ENCODE measurements around the gene APLP1.
"Not testable (repeated sequence)": the region's sequence is repeated elsewhere in the genome, so short reads cannot be mapped to it uniquely, and the experiment has no call there.

Gene APLP1

GRCh38 chr19:35885225-35885738, 16.9 kb downstream of the APLP1 start:
- TF ChIP-seq, protein P1, sequence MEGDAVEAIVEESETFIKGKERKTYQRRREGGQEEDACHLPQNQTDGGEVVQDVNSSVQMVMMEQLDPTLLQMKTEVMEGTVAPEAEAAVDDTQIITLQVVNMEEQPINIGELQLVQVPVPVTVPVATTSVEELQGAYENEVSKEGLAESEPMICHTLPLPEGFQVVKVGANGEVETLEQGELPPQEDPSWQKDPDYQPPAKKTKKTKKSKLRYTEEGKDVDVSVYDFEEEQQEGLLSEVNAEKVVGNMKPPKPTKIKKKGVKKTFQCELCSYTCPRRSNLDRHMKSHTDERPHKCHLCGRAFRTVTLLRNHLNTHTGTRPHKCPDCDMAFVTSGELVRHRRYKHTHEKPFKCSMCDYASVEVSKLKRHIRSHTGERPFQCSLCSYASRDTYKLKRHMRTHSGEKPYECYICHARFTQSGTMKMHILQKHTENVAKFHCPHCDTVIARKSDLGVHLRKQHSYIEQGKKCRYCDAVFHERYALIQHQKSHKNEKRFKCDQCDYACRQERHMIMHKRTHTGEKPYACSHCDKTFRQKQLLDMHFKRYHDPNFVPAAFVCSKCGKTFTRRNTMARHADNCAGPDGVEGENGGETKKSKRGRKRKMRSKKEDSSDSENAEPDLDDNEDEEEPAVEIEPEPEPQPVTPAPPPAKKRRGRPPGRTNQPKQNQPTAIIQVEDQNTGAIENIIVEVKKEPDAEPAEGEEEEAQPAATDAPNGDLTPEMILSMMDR (conservative IDR thresholded peaks at IDR 0.05; ENCODE audit: low read depth, low read length), result no peak
- DNase-seq (ENCODE audit: low read depth), result no peak
- no peak overlapping the region for H3K4me3 ChIP-seq (ENCODE audit: low read depth, low read length)

DNA sequence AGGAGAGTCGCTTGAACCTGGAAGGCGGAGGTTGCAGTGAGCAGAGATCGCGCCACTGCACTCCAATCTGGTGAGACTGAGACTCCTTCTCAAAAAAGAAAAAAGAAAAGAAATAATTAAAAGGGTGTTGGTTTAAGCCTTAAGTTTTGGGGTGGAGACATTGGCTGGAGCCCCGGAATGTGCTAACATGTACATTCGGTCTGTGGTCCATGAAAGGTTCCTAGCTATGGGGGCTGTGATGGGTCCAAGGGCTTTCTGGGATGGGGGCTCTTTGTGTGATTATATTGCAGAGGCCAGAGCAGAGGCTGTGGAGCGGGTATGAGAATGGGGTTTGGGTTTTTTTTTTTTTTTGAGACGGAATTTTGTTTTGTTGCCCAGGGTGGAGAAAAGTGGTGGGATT, 17.5 kb downstream of the APLP1 start:
- no peak for DNase-seq (ENCODE audit: low read depth)
- TF ChIP-seq, protein P1 (conservative IDR thresholded peaks at IDR 0.05; ENCODE audit: low read depth, low read length), result no peak
- H3K4me3 ChIP-seq (ENCODE audit: low read depth, low read length), result no peak overlapping the region

- TF ChIP-seq, protein P1 (conservative IDR thresholded peaks at IDR 0.05; ENCODE audit: low read depth, low read length), result no peak
- DNase-seq (ENCODE audit: low read depth), result no peak
- H3K4me3 ChIP-seq (ENCODE audit: low read depth, low read length), result no peak overlapping the region
Observed at GRCh38 chr19:35887197-35887596, 18.8 kb downstream of the APLP1 start.

- no peak overlapping the region for H3K4me3 ChIP-seq (ENCODE audit: low read depth, low read length)
- no peak for DNase-seq (ENCODE audit: low read depth)
- TF ChIP-seq, protein P1 (conservative IDR thresholded peaks at IDR 0.05; ENCODE audit: low read depth, low read length), result no peak
Observed at GRCh38 chr19:35888398-35888797, 20.0 kb downstream of the APLP1 start.

DNA sequence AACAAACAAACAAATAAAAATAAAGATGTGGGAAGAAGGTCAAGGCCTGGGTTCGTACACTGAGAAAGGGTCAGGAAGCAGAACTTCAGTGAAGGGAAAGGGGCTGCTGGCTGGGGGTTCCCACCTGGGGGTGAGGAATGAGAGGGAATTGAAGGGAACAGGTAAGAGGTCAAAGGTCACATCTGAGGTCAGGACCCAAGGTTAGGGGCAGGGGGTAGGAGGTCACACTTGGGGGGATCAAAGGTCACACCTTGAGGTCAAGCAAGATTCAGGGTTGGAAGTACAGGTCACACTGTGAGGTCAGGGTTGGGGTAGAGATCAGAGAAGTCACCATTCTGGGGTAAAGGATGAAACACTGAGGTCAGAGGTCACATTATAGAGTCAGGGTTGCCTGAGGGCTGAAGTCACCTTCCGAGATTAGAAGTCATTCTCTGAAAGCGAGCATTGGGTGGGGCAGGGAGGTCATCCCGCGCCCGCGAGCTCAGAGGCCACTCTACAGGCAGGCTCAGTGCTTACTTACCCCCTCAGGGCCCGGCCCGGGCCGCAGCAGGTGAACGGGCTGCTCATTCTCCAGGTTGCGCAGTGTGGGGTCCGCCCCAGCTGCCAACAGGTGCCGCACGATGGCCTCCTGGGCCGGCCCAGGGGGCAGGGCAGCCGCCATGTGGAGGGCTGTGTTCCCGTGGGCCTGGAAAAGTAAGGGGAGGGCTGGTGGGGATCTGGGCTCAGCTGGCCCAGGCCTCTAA, 21.2 kb downstream of the APLP1 start:
- TF ChIP-seq, protein P1 (conservative IDR thresholded peaks at IDR 0.05; ENCODE audit: low read depth, low read length), result no peak
- DNase-seq (ENCODE audit: low read depth), result no peak

DNA sequence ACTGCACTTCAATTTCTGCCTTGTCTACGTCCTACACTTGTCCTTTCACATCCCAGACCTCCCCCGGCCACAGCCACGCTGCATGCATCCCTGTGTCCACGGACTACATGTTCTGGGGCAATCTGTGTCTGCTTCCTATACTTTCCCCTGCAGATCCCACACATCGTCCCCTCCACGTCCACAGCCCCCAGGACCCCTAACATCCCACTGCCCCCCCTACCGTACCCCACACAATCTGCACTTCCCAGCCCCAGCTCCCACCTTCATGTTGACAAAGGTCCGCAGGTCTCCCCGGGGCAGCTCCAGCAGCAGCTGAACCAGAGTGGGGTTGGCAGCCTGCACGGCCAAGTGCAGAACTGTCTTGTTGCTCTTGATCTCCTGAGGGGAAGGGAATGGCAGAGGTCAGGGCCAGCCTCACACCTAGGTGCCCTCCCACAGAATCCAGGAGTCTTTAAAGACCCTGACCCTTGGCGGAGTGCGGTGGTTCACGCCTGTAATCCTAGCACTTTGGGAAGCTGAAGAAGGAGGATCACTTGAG, 21.8 kb downstream of the APLP1 start:
- no peak for DNase-seq (ENCODE audit: low read depth)
- TF ChIP-seq, protein P1 (conservative IDR thresholded peaks at IDR 0.05; ENCODE audit: low read depth, low read length), result no peak
- no peak overlapping the region for H3K4me3 ChIP-seq (ENCODE audit: low read depth, low read length)

More for the DNA sequence above, 21.2 kb downstream of the APLP1 start:
- H3K4me3 ChIP-seq (ENCODE audit: low read depth, low read length), result no peak overlapping the region

DNA sequence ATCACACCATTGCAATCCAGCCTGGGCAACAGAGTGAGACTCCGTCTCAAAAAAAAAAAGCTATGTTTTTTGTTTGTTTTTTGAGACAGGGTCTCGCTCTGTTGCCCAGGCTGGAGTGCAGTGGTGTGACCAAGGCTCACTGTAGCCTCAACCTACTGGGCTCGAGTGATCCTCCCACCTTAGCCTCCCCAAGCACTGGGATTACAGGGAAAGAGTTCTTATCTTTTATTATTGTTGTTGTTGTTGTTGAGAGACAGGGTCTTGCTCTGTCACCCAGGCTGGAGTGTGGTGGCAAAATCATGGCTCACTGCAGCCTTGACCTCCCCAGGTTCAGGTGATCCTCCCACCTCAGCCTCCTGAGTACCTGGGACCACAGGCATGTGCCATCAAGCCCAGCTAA, 23.4 kb downstream of the APLP1 start:
- DNase-seq (ENCODE audit: low read depth), result not testable (repeated sequence)

More for the DNA sequence above, 23.4 kb downstream of the APLP1 start:
- not testable (repeated sequence) for H3K4me3 ChIP-seq (ENCODE audit: low read depth, low read length)
